ENCODE measurements around the gene FGD1.

The FGD1 gene

GRCh38 chrX:54423161-54423888 lies 72.7 kb downstream of the FGD1 start:
- Histone ChIP-seq H3K4me2 (ENCODE audit: low read length, poor library complexity, severe bottlenecking) (no peak overlapping the region), H2AFZ (ENCODE audit: low read depth, low read length) (no peak overlapping the region), H3K36me3 (ENCODE audit: control insufficient read depth in 1 of 2, insufficient read depth in 2 of 2, low read depth in 1 of 2, low read length in 2 of 2) (no peaks in the 10 kb centered on the region), H2BK5ac (ENCODE audit: low read depth, low read length, poor library complexity, severe bottlenecking) (no peak overlapping the region), H4K91ac (ENCODE audit: low read length) (no peak overlapping the region), H3K18ac (ENCODE audit: low read depth in 1 of 2, low read length in 2 of 2) (no peak overlapping the region), H3K79me1 (replicated peaks; ENCODE audit: low read length, poor library complexity, severe bottlenecking) (no peaks in the 10 kb centered on the region), H3K9ac (ENCODE audit: low read length) (no peak overlapping the region), H4K8ac (ENCODE audit: low read length) (no peak overlapping the region), H3K23ac (ENCODE audit: low read length in 2 of 2) (no peak overlapping the region), H3K27ac (ENCODE audit: low read length, poor library complexity, severe bottlenecking) (no peak overlapping the region), H2AK5ac (ENCODE audit: low read length, severe bottlenecking) (no peak overlapping the region), H3K14ac (ENCODE audit: low read length in 2 of 2) (no peak overlapping the region), H2BK15ac (ENCODE audit: low read depth, poor library complexity, severe bottlenecking) (no peak overlapping the region), H3K4me1 (ENCODE audit: control insufficient read depth, insufficient read depth, low read depth, low read length) (no peaks in the 10 kb centered on the region), H2BK120ac (ENCODE audit: low read depth, low read length) (no peak overlapping the region), H3K27me3 (ENCODE audit: control insufficient read depth in 1 of 2, insufficient read depth in 1 of 2, low read length in 2 of 2) (peaks cover 0 to 12% of the 10 kb centered on the region in 2 experiments), H3K4ac (ENCODE audit: low read depth in 1 of 2, low read length in 2 of 2) (no peak overlapping the region), H3K4me3 (ENCODE audit: insufficient read depth in 1 of 2, low read depth in 1 of 2, low read length in 2 of 2) (no peak overlapping the region), H2BK12ac (ENCODE audit: low read length in 2 of 2) (no peak overlapping the region), H3K9me3 (ENCODE audit: control insufficient read depth, low read length) (no peaks in the 10 kb centered on the region)
- WGBS: 30% methylated on average over 9 of the region's 14 CpGs
- DNase-seq: no peak

- DNase-seq: no peak
- no peak overlapping the region for H4K8ac ChIP-seq (ENCODE audit: low read length)
- no peaks in the 10 kb centered on the region for H3K4me1 ChIP-seq (ENCODE audit: control insufficient read depth, insufficient read depth, low read depth, low read length)
- H3K27me3 ChIP-seq (ENCODE audit: control insufficient read depth in 1 of 2, insufficient read depth in 1 of 2, low read length in 2 of 2): peaks cover 0 to 21% of the 10 kb centered on the region in 2 experiments
- no peak overlapping the region for H3K4ac ChIP-seq (ENCODE audit: low read depth in 1 of 2, low read length in 2 of 2)
- H2BK5ac ChIP-seq (ENCODE audit: low read depth, low read length, poor library complexity, severe bottlenecking): no peak overlapping the region
- no peak overlapping the region for H2AFZ ChIP-seq (ENCODE audit: low read depth, low read length)
- H3K79me1 ChIP-seq (replicated peaks; ENCODE audit: low read length, poor library complexity, severe bottlenecking): no peaks in the 10 kb centered on the region
- no peak overlapping the region for H3K27ac ChIP-seq (ENCODE audit: low read length, poor library complexity, severe bottlenecking)
- H3K18ac ChIP-seq (ENCODE audit: low read depth in 1 of 2, low read length in 2 of 2): no peak overlapping the region
- no peak overlapping the region for H2BK15ac ChIP-seq (ENCODE audit: low read depth, poor library complexity, severe bottlenecking)
- no peak overlapping the region for H3K9ac ChIP-seq (ENCODE audit: low read length)
- H3K9me3 ChIP-seq (ENCODE audit: control insufficient read depth, low read length): no peaks in the 10 kb centered on the region
- H3K4me2 ChIP-seq (ENCODE audit: low read length, poor library complexity, severe bottlenecking): no peak overlapping the region
- no peak overlapping the region for H3K4me3 ChIP-seq (ENCODE audit: insufficient read depth in 1 of 2, low read depth in 1 of 2, low read length in 2 of 2)
- H2AK5ac ChIP-seq (ENCODE audit: low read length, severe bottlenecking): no peak overlapping the region
- no peaks in the 10 kb centered on the region for H3K36me3 ChIP-seq (ENCODE audit: control insufficient read depth in 1 of 2, insufficient read depth in 2 of 2, low read depth in 1 of 2, low read length in 2 of 2)
- H3K14ac ChIP-seq (ENCODE audit: low read length in 2 of 2): no peak overlapping the region
- H2BK120ac ChIP-seq (ENCODE audit: low read depth, low read length): no peak overlapping the region
- H3K23ac ChIP-seq (ENCODE audit: low read length in 2 of 2): no peak overlapping the region
- WGBS: 81% methylated on average over 2 of the region's 3 CpGs
- H4K91ac ChIP-seq (ENCODE audit: low read length): no peak overlapping the region
- H2BK12ac ChIP-seq (ENCODE audit: low read length in 2 of 2): no peak overlapping the region
Observed at GRCh38 chrX:54422168-54422567, 73.9 kb downstream of the FGD1 start.

- H3K23ac ChIP-seq (ENCODE audit: low read length in 2 of 2): no peak overlapping the region
- whole genome bisulfite sequencing: 81% methylated on average over 2 of the region's 3 CpGs
- no peak for DNase-seq
Observed at GRCh38 chrX:54419559-54420302, 76.3 kb downstream of the FGD1 start.

GRCh38 chrX:54416965-54417364 lies 79.1 kb downstream of the FGD1 start:
- H3K4me1 ChIP-seq (ENCODE audit: control insufficient read depth, insufficient read depth, low read depth, low read length): peaks cover 2% of the 10 kb centered on the region
- no peak overlapping the region for H2BK120ac ChIP-seq (ENCODE audit: low read depth, low read length)
- no peak overlapping the region for H2BK5ac ChIP-seq (ENCODE audit: low read depth, low read length, poor library complexity, severe bottlenecking)
- no peak overlapping the region for H2AK5ac ChIP-seq (ENCODE audit: low read length, severe bottlenecking)
- DNase-seq: no peak
- no peak overlapping the region for H3K27ac ChIP-seq (ENCODE audit: low read length, poor library complexity, severe bottlenecking)
- no peak overlapping the region for H4K8ac ChIP-seq (ENCODE audit: low read length)
- no peak overlapping the region for H3K18ac ChIP-seq (ENCODE audit: low read depth in 1 of 2, low read length in 2 of 2)
- no CpG with 5 or more reads among the region's 2 CpGs for WGBS
- no peak overlapping the region for H3K4me2 ChIP-seq (ENCODE audit: low read length, poor library complexity, severe bottlenecking)
- H3K9ac ChIP-seq (ENCODE audit: low read length): no peak overlapping the region
- H3K23ac ChIP-seq (ENCODE audit: low read length in 2 of 2): no peak overlapping the region
- no peak overlapping the region for H3K14ac ChIP-seq (ENCODE audit: low read length in 2 of 2)
- no peak overlapping the region for H2AFZ ChIP-seq (ENCODE audit: low read depth, low read length)
- H3K27me3 ChIP-seq (ENCODE audit: control insufficient read depth in 1 of 2, insufficient read depth in 1 of 2, low read length in 2 of 2): peaks cover 0 to 46% of the 10 kb centered on the region in 2 experiments
- H3K4ac ChIP-seq (ENCODE audit: low read depth in 1 of 2, low read length in 2 of 2): no peak overlapping the region
- H3K9me3 ChIP-seq (ENCODE audit: control insufficient read depth, low read length): no peaks in the 10 kb centered on the region
- H3K36me3 ChIP-seq (ENCODE audit: control insufficient read depth in 1 of 2, insufficient read depth in 2 of 2, low read depth in 1 of 2, low read length in 2 of 2): no peaks in the 10 kb centered on the region
- H4K91ac ChIP-seq (ENCODE audit: low read length): no peak overlapping the region
- H3K4me3 ChIP-seq (ENCODE audit: insufficient read depth in 1 of 2, low read depth in 1 of 2, low read length in 2 of 2): no peak overlapping the region
- H3K79me1 ChIP-seq (replicated peaks; ENCODE audit: low read length, poor library complexity, severe bottlenecking): no peaks in the 10 kb centered on the region
- H2BK12ac ChIP-seq (ENCODE audit: low read length in 2 of 2): no peak overlapping the region
- H2BK15ac ChIP-seq (ENCODE audit: low read depth, poor library complexity, severe bottlenecking): no peak overlapping the region

More at GRCh38 chrX:54419559-54420302, 76.3 kb downstream of the FGD1 start:
- Histone ChIP-seq H2BK5ac (ENCODE audit: low read depth, low read length, poor library complexity, severe bottlenecking) (no peak overlapping the region), H4K8ac (ENCODE audit: low read length) (no peak overlapping the region), H2AK5ac (ENCODE audit: low read length, severe bottlenecking) (no peak overlapping the region), H3K14ac (ENCODE audit: low read length in 2 of 2) (no peak overlapping the region), H2BK15ac (ENCODE audit: low read depth, poor library complexity, severe bottlenecking) (no peak overlapping the region), H3K27me3 (ENCODE audit: control insufficient read depth in 1 of 2, insufficient read depth in 1 of 2, low read length in 2 of 2) (peaks cover 0 to 39% of the 10 kb centered on the region in 2 experiments), H2BK12ac (ENCODE audit: low read length in 2 of 2) (no peak overlapping the region), H3K4me2 (ENCODE audit: low read length, poor library complexity, severe bottlenecking) (no peak overlapping the region), H3K36me3 (ENCODE audit: control insufficient read depth in 1 of 2, insufficient read depth in 2 of 2, low read depth in 1 of 2, low read length in 2 of 2) (no peaks in the 10 kb centered on the region), H3K79me1 (replicated peaks; ENCODE audit: low read length, poor library complexity, severe bottlenecking) (no peaks in the 10 kb centered on the region), H3K4me1 (ENCODE audit: control insufficient read depth, insufficient read depth, low read depth, low read length) (peaks cover 2% of the 10 kb centered on the region), H3K4ac (ENCODE audit: low read depth in 1 of 2, low read length in 2 of 2) (no peak overlapping the region), H3K27ac (ENCODE audit: low read length, poor library complexity, severe bottlenecking) (no peak overlapping the region), H3K4me3 (ENCODE audit: insufficient read depth in 1 of 2, low read depth in 1 of 2, low read length in 2 of 2) (no peak overlapping the region), H2AFZ (ENCODE audit: low read depth, low read length) (no peak overlapping the region), H2BK120ac (ENCODE audit: low read depth, low read length) (no peak overlapping the region), H3K9ac (ENCODE audit: low read length) (no peak overlapping the region), H3K9me3 (ENCODE audit: control insufficient read depth, low read length) (no peaks in the 10 kb centered on the region), H4K91ac (ENCODE audit: low read length) (no peak overlapping the region), H3K18ac (ENCODE audit: low read depth in 1 of 2, low read length in 2 of 2) (no peak overlapping the region)
